IPS DF 4.7 (cell line): ENCODE results near the gene TERT.
A peak's percentile ranks its signal among the peaks of the same experiment; 100 is the strongest.

Experiments used
- DNase-seq: peaks from one replicate; pipeline ENCODE4 v3.0.0-alpha.2; 2013; ENCODE audit warnings: low spot score; ENCODE audit errors: extremely low read depth

TERT gene

DNA sequence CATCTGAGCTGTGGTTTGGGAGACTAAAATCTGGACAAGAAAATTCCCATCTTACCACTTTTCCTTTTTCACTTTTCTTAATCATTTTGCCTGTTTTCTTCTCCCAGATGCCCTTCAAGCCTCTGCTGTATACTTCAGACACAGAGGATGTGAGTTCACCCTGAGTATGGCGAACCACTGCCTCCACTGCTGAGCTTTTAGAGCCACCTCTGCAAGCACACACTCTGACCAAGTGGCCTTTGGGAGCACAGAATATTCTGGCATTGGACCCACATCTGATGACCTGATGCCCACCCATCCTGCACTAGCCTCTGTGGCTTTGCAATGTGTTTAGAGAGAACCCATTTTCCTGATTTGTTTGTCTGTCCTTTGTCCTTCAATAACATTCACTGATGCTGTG, 32.5 kb downstream of the TERT start:
- no peak for DNase-seq

- DNase-seq: no peak
Measured at GRCh38 chr5:1261643-1262042, 33.2 kb downstream of the TERT start.

GRCh38 chr5:1259806-1260480, 34.9 kb downstream of the TERT start:
- no peak for DNase-seq

DNA sequence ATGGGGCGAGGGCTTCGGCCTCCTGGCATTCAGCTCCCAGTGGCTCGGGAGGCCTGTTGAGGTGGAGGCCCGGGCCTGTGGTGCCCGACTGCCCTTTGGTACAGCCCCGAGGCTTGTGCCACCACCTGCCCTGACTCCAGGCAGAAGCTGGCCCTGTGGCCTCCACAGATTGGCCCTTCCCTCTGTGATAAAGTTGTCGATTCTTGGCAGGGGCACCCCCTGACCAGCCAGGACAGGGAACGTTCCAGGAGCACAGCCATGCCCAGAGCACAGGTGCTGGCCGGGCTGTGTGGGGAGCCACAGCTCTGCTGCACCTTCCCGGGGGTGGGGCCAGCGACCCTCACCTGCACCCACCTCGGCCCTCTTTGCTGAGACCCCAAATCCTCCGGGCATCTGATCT, 37.0 kb downstream of the TERT start:
- no peak for DNase-seq

- DNase-seq: no peak
Measured at GRCh38 chr5:1257363-1257762, 37.5 kb downstream of the TERT start.

DNA sequence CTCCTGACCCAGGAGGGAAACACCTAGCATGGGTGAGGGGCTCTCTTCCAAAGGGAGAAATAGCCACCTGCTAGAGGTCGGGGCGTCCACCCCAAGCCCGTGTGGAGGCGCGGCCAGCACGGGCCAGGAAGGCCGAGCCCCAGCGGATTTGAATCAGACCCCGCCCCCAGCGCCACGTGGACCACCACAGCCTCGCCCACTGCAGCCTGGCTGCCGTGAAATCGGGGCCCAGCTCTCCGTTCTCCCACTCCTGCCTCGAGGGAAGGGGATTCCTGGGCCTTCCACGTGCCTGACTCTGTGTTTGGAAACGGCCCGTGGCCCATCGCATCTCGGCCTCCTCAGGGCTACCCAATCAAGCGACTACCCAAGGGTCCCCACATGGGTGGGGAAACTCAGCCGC, 38.1 kb downstream of the TERT start:
- no peak for DNase-seq

DNA sequence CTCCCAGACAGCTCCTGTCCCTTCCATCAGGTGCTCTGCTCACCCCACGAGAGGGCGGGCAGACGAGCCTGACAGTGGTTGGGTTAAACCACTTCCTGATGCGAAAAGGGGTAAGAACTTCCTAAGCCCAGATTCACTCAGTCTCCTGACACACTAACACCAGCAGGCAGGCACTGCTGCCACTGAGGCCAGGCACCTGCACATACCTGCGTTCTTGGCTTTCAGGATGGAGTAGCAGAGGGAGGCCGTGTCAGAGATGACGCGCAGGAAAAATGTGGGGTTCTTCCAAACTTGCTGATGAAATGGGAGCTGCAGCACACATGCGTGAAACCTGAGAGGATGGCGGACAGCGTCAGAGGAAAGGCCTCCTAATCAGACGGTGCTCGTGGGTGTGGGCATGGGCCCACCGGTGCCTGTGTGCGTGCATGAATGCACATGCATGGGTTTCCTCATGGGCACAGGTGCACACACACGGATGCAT, 39.7 kb downstream of the TERT start:
- no peak for DNase-seq

DNA sequence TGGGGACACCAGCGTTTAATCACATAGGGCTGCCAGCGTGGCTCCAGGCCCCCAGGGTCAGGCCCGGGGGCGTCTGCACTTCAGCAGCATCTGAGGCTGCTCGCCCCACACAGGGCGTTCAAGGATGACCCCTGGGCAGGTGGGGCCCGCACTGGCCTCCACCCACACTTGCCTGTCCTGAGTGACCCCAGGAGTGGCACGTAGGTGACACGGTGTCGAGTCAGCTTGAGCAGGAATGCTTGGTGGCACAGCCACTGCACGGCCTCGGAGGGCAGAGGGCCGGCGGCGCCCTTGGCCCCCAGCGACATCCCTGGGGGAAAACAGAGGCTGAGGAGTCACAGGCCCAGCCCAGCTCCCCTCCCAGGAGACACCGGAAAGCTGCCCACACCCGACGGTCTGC, 40.7 kb downstream of the TERT start:
- no peak for DNase-seq

- no peak for DNase-seq
Measured at GRCh38 chr5:1253456-1254105, 41.3 kb downstream of the TERT start.

DNA sequence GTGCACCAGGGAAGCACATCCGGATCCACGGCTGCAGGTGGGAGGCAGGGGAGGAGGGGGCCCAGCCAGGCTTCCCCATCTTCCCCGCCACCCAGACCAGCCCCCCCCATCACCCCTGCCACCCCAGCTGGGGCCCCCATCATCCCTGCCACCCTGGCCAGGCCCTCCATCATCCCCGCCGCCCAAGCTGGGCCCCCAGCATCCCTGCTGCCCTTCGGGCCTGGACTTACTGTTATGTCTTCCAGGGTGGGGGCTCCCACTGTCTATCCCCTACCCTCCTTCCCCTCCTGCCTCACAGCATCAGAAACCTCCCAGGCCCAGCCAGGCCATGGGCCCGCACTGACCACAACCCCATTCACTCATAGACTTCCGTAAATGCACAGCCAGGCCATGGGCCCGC, 42.2 kb downstream of the TERT start:
- no peak for DNase-seq

DNA sequence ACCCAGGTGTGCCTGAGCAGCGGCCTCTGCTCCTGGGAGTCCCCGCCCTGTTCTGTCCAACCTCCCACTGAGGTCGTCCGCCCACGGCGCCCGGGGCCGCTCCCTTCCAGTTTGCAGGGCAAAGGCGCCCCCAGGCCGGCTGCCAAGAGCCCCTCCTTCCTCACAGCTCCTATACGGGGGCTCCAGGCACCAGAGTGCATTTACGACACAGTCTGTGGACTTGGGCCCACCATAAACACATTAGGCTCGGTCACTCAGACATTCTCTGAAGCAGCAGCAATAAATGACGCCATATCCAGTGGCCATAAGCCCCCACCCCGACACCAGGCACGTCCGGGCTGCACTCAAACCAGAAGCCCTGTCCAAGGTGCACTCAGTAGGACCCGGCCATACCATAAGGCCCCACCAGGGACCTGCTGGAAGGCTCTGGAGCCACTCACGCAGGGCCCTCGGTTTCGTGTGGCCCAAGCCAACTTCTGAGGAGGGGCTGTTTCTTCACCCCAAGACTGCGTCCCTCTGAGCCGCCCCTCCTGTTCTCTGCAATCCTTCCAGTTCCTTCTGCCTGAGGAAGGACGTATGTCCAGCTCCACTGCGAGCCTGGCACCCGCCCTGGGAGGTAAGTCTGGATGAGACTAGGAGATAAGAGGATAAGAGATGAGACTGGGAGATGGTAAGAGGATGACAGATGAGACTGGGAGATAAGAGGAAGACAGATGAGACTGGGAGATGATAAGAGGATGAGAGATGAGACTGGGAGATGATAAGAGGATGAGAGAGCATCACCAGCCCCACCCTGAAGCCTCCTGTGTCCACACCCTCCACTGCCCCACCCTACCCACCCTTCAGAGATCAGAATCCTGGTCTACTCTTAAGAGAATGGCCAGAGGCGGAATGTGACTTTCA, 42.9 kb downstream of the TERT start:
- DNase-seq: no peak

GRCh38 chr5:1249366-1250280, 45.2 kb downstream of the TERT start:
- no peak for DNase-seq

DNA sequence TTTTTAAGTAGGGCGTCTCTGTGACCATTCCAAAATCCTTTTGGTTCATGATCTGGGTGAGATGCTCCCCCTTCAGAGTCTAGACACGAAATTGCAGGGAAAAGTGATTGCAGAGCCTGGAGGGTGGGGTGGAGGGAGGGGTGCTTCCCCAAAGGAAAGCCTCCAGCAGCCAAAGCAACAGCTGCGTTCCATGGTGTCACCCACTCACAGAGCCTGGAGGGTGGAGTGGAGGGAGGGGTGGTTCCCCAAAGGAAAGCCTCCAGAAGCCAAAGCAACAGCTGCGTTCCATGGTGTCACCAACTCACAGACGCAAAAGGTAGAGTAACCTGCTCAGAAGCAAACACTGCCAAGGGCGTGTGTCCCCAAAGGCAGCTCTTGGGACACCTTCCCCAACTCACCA, 47.1 kb downstream of the TERT start:
- DNase-seq: no peak

- DNase-seq: peak; percentile 38
Measured at GRCh38 chr5:1246711-1247431, 48.0 kb downstream of the TERT start.

- DNase-seq: no peak
Measured at GRCh38 chr5:1245905-1246576, 48.8 kb downstream of the TERT start.

GRCh38 chr5:1244976-1245375, 49.9 kb downstream of the TERT start:
- no peak for DNase-seq

GRCh38 chr5:1244255-1244654, 50.6 kb downstream of the TERT start:
- no peak for DNase-seq

DNA sequence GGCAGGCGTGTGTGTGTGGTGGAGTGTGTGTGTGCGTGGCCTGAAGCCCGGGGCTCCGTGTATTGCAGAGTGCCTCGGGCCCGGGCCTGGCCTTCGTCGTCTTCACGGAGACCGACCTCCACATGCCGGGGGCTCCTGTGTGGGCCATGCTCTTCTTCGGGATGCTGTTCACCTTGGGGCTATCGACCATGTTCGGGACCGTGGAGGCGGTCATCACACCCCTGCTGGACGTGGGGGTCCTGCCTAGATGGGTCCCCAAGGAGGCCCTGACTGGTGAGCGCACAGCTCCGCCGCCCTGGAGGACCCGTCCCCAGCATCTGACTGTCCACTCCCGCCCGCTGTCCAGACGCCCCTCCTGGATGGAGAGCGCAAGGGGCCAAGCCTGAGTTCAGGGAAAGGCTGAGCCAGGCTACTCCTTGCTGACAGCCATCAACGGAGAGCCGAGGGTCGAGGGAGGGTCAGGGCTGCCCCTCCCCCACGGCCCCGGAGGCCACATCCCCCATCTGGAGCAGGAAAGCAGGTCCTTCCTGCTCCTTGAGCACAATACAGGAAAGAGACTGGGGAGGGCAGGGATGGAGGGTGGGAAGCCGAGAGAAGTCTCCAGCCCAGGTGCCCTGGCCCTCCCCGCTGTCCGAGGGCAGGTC, 51.3 kb downstream of the TERT start:
- DNase-seq: no peak

GRCh38 chr5:1242733-1243486, 52.0 kb downstream of the TERT start:
- DNase-seq: no peak
